GM19452 (cell line): ENCODE data around the gene OR4Q2.
"Not testable (repeated sequence)": the region's sequence is repeated elsewhere in the genome, so short reads cannot be mapped to it uniquely, and the experiment has no call there.

Experiments
- ATAC-seq: cut with Tn5 transposase; IDR thresholded peaks from one replicate; pipeline ENCODE4 v1.9.1; 2021; ENCODE audit not compliant: unreplicated experiment

Gene OR4Q2

GRCh38 chr14:20001863-20002262 is at the start of gene OR4Q2:
TSS of gene OR4Q2 (plus strand) at chr14:20002163.
- ATAC-seq: no peak

GRCh38 chr14:19969735-19970134 is 32.2 kb upstream of the OR4Q2 start:
- ATAC-seq: not testable (repeated sequence)

- no peak for ATAC-seq
These were observed 27.1 kb upstream of the OR4Q2 start for GRCh38 chr14:19974844-19975243.

GRCh38 chr14:19975291-19975690 is 26.7 kb upstream of the OR4Q2 start, which contains the start of gene OR4K15:
TSS of gene OR4K15 (plus strand) at chr14:19975591. CDS start at chr14:19975591, 0 bp downstream.
- ATAC-seq: no peak

GRCh38 chr14:19993438-19993837 is 8.5 kb upstream of the OR4Q2 start:
- ATAC-seq: no peak

GRCh38 chr14:20002319-20002718 is 356 bp downstream of the OR4Q2 start:
- no peak for ATAC-seq

- no peak for ATAC-seq
These were observed 6.2 kb downstream of the OR4Q2 start for GRCh38 chr14:20008156-20008555.

GRCh38 chr14:20019257-20019865 is 17.4 kb downstream of the OR4Q2 start, which contains the start of gene OR4K14:
TSS of gene OR4K14 (minus strand) at chr14:20019307. CDS start at chr14:20015193, 4,114 bp downstream.
- ATAC-seq: no peak

- no peak for ATAC-seq
These were observed 29.1 kb downstream of the OR4Q2 start for GRCh38 chr14:20031058-20031457.

GRCh38 chr14:20035449-20035848 is 33.5 kb downstream of the OR4Q2 start:
- no peak for ATAC-seq

GRCh38 chr14:20035938-20036337 is 34.0 kb downstream of the OR4Q2 start, which contains the start of gene OR4K13:
TSS of gene OR4K13 (minus strand) at chr14:20036038. CDS start at chr14:20034758, 1,280 bp downstream.
- ATAC-seq: no peak

GRCh38 chr14:20044243-20044642 is 42.3 kb downstream of the OR4Q2 start:
- no peak for ATAC-seq

- ATAC-seq: no peak
These were observed 46.2 kb downstream of the OR4Q2 start for GRCh38 chr14:20048202-20048601.
